Stimulated activated CD8-positive, alpha-beta memory T cell treated with anti-CD3 and anti-CD28 coated beads, Interleukin-12 subunit alpha, Interleukin-12 subunit beta, amount 100 ng/mL, for 1 hour (primary cell): ENCODE measurements around the gene ARHGEF4.

ENCODE experiments used
- DNase-seq: peaks from one replicate; pipeline ENCODE4 v3.0.0-alpha.2; 2020; ENCODE audit warnings: low read depth

The ARHGEF4 gene

GRCh38 chr2:131093696-131094462 is 257.2 kb downstream of the ARHGEF4 start:
- no peak for DNase-seq

GRCh38 chr2:131094463-131095281 is 258.0 kb downstream of the ARHGEF4 start:
- DNase-seq, result no peak
